ENCODE data around the gene GPR31. TPM values are rescaled to one million over a fixed set of nuclear protein-coding genes. Genes with fewer than 3 reads are reported as not detected.
A peak's percentile ranks its signal among the peaks of the same experiment; 100 is the strongest.

GPR31 gene
- polyA plus RNA-seq, 3 donors = not detected

GRCh38 chr6:167119670-167120582 lies 37.9 kb downstream of the GPR31 start:
- no peaks in the 10 kb centered on the region for H3K27me3 Mint-ChIP-seq (ENCODE audit: low read depth in 3 of 3)
- H3K27ac Mint-ChIP-seq = peak overlapping the region in 2 of 7 donors; percentile 2 to 29
- Histone ChIP-seq H3K4me1 (ENCODE audit: control insufficient read depth in 1 of 2, insufficient read depth in 2 of 2, low read length in 2 of 2) (peaks cover 8% of the 10 kb centered on the region in 2 donors), H4K20me1 (ENCODE audit: insufficient read depth, low read length) (no peaks in the 10 kb centered on the region), H2AFZ (ENCODE audit: insufficient read depth, low read depth, low read length, poor library complexity, severe bottlenecking) (no peak overlapping the region), H3K27ac (ENCODE audit: low read depth in 1 of 2, low read length in 2 of 2) (peak overlapping the region in 1 of 2 donors; percentile 2), H3K36me3 (replicated peaks in 1 of 2; ENCODE audit: control insufficient read depth in 1 of 2, insufficient read depth in 2 of 2, low read length in 2 of 2) (no peaks in the 10 kb centered on the region), H3K4me3 (replicated peaks in 1 of 3; ENCODE audit: low read depth in 2 of 3, low read length in 3 of 3) (no peak overlapping the region), H3K27me3 (ENCODE audit: control insufficient read depth in 2 of 2, insufficient read depth in 2 of 2, low read length in 2 of 2) (no peaks in the 10 kb centered on the region), H3K4me2 (replicated peaks; ENCODE audit: extremely low read depth, low read length, poor library complexity, severe bottlenecking) (no peak overlapping the region), H3K9me3 (replicated peaks in 1 of 2; ENCODE audit: control insufficient read depth in 1 of 2, insufficient read depth in 1 of 2, low read length in 2 of 2) (no peaks in the 10 kb centered on the region), H3K79me2 (ENCODE audit: insufficient read depth, low read length) (no peaks in the 10 kb centered on the region), H3K9ac (ENCODE audit: insufficient read depth, low read length, poor library complexity, severe bottlenecking) (no peak overlapping the region)
- no peak for TF ChIP-seq CTCF (IDR thresholded peaks at IDR 0.05)
- no peak overlapping the region for H3K4me3 Mint-ChIP-seq
- H3K4me1 Mint-ChIP-seq = peaks cover 11% of the 10 kb centered on the region
- WGBS (ENCODE audit: insufficient coverage) = 93% methylated on average over 2 of the region's 8 CpGs
- H3K36me3 Mint-ChIP-seq = no peaks in the 10 kb centered on the region
- no peak for DNase-seq
- intact Hi-C loops (cut with micrococcal nuclease) = no loop called here
- peaks cover 0 to 3% (median 0%) of the 10 kb centered on the region in 7 donors for H3K9me3 Mint-ChIP-seq

DNA sequence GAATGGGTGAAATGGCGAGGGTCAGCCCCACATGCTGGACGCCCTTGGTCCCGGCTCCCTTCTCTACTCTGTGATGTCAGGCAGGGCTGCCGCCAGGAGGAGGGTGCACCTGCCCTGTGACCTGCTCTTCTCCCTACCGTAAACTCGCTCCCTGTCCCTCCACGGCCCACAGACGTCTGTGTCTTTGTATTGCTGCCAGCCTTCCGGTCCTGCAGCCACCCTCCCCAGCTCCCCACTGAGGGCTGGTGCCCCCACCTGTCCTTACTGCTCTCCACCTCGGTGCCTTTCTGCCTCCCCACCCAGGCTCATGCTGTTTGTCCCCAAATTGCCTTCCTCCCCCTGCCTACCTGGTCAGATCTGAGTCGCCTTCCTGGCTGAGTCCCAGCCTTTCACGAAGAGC lies 38.9 kb downstream of the GPR31 start:
- TF ChIP-seq CTCF (IDR thresholded peaks at IDR 0.05) = no peak
- 92% methylated on average over 10 of the region's 12 CpGs for WGBS (ENCODE audit: insufficient coverage)
- H3K27me3 ChIP-seq (ENCODE audit: control insufficient read depth in 2 of 2, insufficient read depth in 2 of 2, low read length in 2 of 2) = no peaks in the 10 kb centered on the region
- no peak overlapping the region for H3K4me3 Mint-ChIP-seq
- no peaks in the 10 kb centered on the region for H3K36me3 ChIP-seq (replicated peaks in 1 of 2; ENCODE audit: control insufficient read depth in 1 of 2, insufficient read depth in 2 of 2, low read length in 2 of 2)
- peaks cover 8% of the 10 kb centered on the region in 2 donors for H3K4me1 ChIP-seq (ENCODE audit: control insufficient read depth in 1 of 2, insufficient read depth in 2 of 2, low read length in 2 of 2)
- peaks cover 0 to 3% (median 0%) of the 10 kb centered on the region in 7 donors for H3K9me3 Mint-ChIP-seq
- H2AFZ ChIP-seq (ENCODE audit: insufficient read depth, low read depth, low read length, poor library complexity, severe bottlenecking) = peak overlapping the region; percentile 38
- DNase-seq = no peak
- H3K79me2 ChIP-seq (ENCODE audit: insufficient read depth, low read length) = no peaks in the 10 kb centered on the region
- peaks cover 11% of the 10 kb centered on the region for H3K4me1 Mint-ChIP-seq
- no peak overlapping the region for H3K4me3 ChIP-seq (replicated peaks in 1 of 3; ENCODE audit: low read depth in 2 of 3, low read length in 3 of 3)
- no peak overlapping the region for H3K27ac ChIP-seq (ENCODE audit: low read depth in 1 of 2, low read length in 2 of 2)
- intact Hi-C loops (cut with micrococcal nuclease) = no loop called here
- no peaks in the 10 kb centered on the region for H3K9me3 ChIP-seq (replicated peaks in 1 of 2; ENCODE audit: control insufficient read depth in 1 of 2, insufficient read depth in 1 of 2, low read length in 2 of 2)
- H3K27ac Mint-ChIP-seq = peak overlapping the region in 2 of 7 donors; percentile 34 to 51
- H3K36me3 Mint-ChIP-seq = no peaks in the 10 kb centered on the region
- peaks cover 0 to under 1% (median 0%) of the 10 kb centered on the region in 3 donors for H3K27me3 Mint-ChIP-seq (ENCODE audit: low read depth in 3 of 3)
- no peak overlapping the region for H3K4me2 ChIP-seq (replicated peaks; ENCODE audit: extremely low read depth, low read length, poor library complexity, severe bottlenecking)
- no peak overlapping the region for H3K9ac ChIP-seq (ENCODE audit: insufficient read depth, low read length, poor library complexity, severe bottlenecking)
- no peaks in the 10 kb centered on the region for H4K20me1 ChIP-seq (ENCODE audit: insufficient read depth, low read length)
